Astrocyte of the cerebellum (primary cell): ENCODE measurements around the gene VAMP1.
"Not testable (repeated sequence)": the region's sequence is repeated elsewhere in the genome, so short reads cannot be mapped to it uniquely, and the experiment has no call there.

Source experiments
- DNase-seq: peaks from one replicate; pipeline ENCODE4 v3.0.0-alpha.2; 2011; ENCODE audit warnings: low read depth
- H3K4me3 ChIP-seq: 2 replicates; pipeline ENCODE4 v1.5.1; 2011; ENCODE audit warnings: mild to moderate bottlenecking, low read depth, low read length, moderate library complexity
- CTCF ChIP-seq: IDR thresholded peaks from 2 replicates; pipeline ENCODE4 v1.5.1; 2012; ENCODE audit warnings: low read length, low read depth, moderate library complexity, mild to moderate bottlenecking; ENCODE audit errors: missing control alignments
- in situ Hi-C: cut with HindIII; loops from 2 replicates; pipeline ENCODE4 v1.10.0; 2017; ENCODE audit warnings: low sequenced_read_pairs

Gene VAMP1

GRCh38 chr12:6437586-6437985 is 32.9 kb downstream of the VAMP1 start:
- DNase-seq: no peak
- no peak for TF ChIP-seq CTCF
- in situ Hi-C loops: no loop called here
- H3K4me3 ChIP-seq: no peak overlapping the region

- TF ChIP-seq CTCF: no peak
- no peak overlapping the region for H3K4me3 ChIP-seq
- in situ Hi-C loops: no loop called here
- DNase-seq: no peak
Measured at GRCh38 chr12:6435961-6436715, 34.3 kb downstream of the VAMP1 start.

- in situ Hi-C loops: no loop called here
- H3K4me3 ChIP-seq: no peak overlapping the region
- no peak for TF ChIP-seq CTCF
- no peak for DNase-seq
Measured at GRCh38 chr12:6434205-6435140, 36.0 kb downstream of the VAMP1 start.

GRCh38 chr12:6432991-6433390 is 37.5 kb downstream of the VAMP1 start:
- TF ChIP-seq CTCF: no peak

GRCh38 chr12:6430124-6430989 is 40.1 kb downstream of the VAMP1 start:
- peak; percentile 82 for DNase-seq
- in situ Hi-C loops: no loop called here
- H3K4me3 ChIP-seq: no peak overlapping the region
- TF ChIP-seq CTCF: no peak

More at GRCh38 chr12:6432991-6433390, 37.5 kb downstream of the VAMP1 start:
- DNase-seq: no peak
- in situ Hi-C loops: no loop called here
- H3K4me3 ChIP-seq: no peak overlapping the region

- DNase-seq: no peak
- no peak for TF ChIP-seq CTCF
- in situ Hi-C loops: no loop called here
- no peak overlapping the region for H3K4me3 ChIP-seq
Measured at GRCh38 chr12:6428326-6428725, 42.2 kb downstream of the VAMP1 start.

- DNase-seq, in situ Hi-C loops, H3K4me3 ChIP-seq: not testable (repeated sequence)
Measured at GRCh38 chr12:6427796-6428195, 42.7 kb downstream of the VAMP1 start.
